Stimulated activated CD8-positive, alpha-beta memory T cell treated with anti-CD3 and anti-CD28 coated beads, Interleukin-7, amount 100 ng/mL, for 24 hours (primary cell): ENCODE results near the gene MRPL54.

Source experiments
- DNase-seq: peaks from one replicate; pipeline ENCODE4 v3.0.0-alpha.2; 2020; ENCODE audit warnings: low read depth

The MRPL54 gene

DNA sequence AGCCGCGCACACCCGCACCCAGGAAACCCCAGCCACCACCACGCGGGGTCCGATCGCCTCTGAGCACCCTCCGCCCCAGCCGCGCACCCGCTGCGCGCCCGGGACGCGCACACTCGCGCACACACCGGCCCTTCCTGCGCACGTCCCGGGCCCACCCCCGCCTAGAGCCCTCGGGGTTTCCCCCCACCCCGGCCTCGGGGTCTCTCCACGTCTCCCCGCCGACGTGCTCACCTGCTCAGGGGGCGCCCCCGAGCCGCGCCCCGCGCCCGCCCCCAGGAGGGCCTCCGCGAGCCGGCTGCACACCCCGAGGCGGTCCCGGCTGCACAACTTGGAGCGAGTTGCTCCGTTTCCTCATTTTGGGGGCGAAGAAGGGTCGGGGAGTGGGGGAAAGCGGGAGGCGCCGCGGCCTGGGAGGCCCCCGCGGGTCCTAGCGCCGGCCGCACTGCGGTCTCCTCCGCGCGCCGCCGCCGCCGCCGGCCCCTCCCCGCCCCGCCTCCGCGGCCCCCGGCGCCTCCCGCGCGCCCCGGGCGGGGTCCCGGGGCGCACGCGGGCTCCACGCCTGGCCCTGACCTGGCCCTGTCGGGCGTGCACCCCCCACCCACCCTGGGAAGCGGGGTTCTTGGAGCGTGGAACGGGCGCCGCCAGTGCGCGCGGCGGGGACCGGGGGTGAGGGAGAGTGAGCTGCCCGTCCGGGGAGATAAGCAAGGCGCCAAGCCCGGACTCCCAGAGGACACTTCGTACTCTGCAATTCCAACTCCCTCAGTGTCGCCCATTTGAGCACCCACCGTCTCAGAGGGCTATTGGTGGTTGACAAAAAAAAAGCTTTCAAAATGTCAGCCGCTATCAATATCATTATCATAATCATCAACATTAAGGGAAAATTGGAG lies 23.7 kb downstream of the MRPL54 start, which contains the start of gene MATK:
TSS of gene MATK (minus strand) at position 444 of the 887 bp plus-strand sequence. CDS start 1,246 bp downstream, outside the sequence.
- no peak for DNase-seq

GRCh38 chr19:3788996-3789778 lies 26.7 kb downstream of the MRPL54 start:
- DNase-seq, result no peak

- no peak for DNase-seq
Observed at GRCh38 chr19:3790209-3790734, 27.8 kb downstream of the MRPL54 start.

- no peak for DNase-seq
Observed at GRCh38 chr19:3790941-3791340, 28.5 kb downstream of the MRPL54 start.

GRCh38 chr19:3792114-3792513 lies 29.6 kb downstream of the MRPL54 start:
- DNase-seq, result no peak

- DNase-seq, result no peak
Observed at GRCh38 chr19:3793799-3794198, 31.3 kb downstream of the MRPL54 start.

- no peak for DNase-seq
Observed at GRCh38 chr19:3796358-3796757, 33.9 kb downstream of the MRPL54 start.

DNA sequence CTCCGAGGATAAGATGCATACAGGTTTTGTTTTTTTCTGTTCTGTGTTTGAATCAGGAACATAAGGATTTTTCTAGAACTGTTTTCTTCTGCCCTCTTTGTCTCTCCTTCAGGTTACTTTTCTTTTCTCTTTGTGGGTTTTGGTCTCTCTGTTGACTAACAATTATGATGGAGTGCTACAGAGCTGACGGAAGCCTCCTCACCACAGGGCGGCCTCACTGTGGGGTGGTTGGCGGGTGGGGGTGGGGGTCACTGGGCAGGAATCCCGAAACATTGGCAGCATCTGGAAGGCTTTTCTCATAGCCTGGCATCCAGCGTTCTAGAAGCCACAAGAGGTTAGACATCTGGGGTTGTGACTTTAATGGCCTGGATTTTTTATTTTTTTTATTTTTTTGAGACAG lies 35.7 kb downstream of the MRPL54 start:
- DNase-seq, result no peak

- DNase-seq, result no peak
Observed at GRCh38 chr19:3800996-3801395, 38.5 kb downstream of the MRPL54 start.

GRCh38 chr19:3801412-3802096 lies 39.1 kb downstream of the MRPL54 start:
- DNase-seq, result no peak

DNA sequence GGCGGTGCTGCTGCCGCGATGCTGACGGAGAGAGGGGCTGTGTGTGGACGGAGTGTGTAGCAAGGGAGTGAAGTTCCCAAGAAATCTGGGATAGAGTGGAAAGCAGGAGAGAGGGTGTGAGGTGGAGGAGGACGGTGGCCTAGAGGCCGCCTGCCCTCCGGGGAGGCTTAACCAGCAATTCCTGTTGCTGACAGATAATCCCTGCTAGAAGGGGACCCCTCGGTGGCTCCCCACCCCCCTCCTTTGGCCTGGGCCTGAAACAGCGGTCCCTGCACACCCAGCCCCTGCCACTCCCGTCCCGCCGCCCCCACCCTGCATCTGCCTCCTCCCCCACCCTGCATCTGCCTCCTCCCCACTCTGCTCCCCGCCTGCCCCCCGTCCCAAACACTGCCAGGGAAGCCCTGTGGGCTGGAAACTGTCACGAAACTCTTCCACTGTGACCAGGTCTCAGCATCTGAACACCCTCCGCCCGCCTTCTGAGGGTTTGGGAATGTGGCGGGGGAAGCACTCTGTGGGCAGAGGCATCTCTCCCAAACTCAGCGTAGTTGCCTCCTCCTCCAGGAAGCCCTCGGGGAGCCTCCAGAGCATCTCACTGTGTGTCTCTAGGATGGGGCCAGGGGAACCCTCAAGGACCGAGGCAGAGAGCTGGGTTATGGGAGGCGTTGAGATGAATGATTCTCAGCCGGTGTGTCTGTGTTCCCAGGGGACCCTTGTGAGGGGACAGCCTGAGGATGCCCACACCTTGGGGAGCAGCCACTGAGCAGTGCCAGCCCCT lies 40.8 kb downstream of the MRPL54 start:
- DNase-seq, result no peak

GRCh38 chr19:3803986-3804385 lies 41.5 kb downstream of the MRPL54 start:
- no peak for DNase-seq

- no peak for DNase-seq
Observed at GRCh38 chr19:3804429-3804828, 41.9 kb downstream of the MRPL54 start.

GRCh38 chr19:3805859-3806258 lies 43.4 kb downstream of the MRPL54 start:
- DNase-seq, result no peak

DNA sequence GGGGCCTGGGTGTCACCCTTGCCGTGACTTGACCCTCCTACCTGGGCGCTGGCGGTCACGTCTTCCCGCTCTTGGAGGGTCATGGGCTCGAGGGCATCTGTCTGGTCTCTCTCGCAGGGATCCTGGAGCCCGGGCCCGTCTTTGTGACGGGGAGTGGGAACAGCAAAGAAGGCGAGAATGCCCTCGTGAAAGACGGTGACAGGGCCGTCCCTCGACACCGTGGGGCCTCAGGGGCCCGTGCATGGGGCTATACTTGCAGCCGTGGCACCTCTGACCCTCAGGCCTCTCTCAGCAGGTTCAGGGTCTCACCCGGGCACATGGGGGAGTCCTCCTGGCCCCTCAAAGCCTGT lies 44.6 kb downstream of the MRPL54 start:
- no peak for DNase-seq

- DNase-seq, result no peak
Observed at GRCh38 chr19:3807574-3808354, 45.3 kb downstream of the MRPL54 start.

GRCh38 chr19:3808420-3809143 lies 46.1 kb downstream of the MRPL54 start:
- no peak for DNase-seq

GRCh38 chr19:3809881-3810707 lies 47.6 kb downstream of the MRPL54 start:
- no peak for DNase-seq

DNA sequence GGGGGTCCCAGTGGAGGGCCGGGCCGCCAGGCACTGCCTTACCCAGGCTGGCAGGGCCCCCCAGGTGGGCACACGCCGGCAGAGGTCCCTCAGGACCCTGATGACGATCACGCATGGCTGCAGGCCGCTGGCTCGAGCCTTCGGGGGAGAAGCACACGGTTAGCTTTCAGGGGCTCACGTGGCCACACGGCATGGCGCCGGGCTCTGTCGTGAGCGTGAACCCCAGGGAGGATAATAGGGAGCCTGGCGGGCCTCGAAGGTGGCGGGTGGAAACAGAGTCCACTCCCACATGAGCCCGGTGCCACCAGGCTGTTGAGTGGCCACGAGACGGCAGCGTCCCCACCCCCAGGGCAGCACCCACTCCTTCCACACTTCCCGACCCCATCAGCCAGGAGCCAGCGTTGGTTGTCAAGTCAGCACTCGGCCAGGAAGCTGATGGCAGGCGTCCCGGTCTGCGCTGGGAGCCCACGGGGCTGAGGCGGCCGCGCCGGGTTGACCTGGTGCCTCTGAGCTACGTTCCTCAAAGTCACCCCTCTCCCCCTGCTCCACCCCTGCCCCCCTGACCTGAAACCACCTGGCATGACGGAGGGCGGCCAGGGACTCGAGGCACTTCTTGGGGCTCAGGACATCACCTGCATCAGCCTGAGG lies 48.4 kb downstream of the MRPL54 start:
- DNase-seq, result no peak
